Gastroesophageal sphincter (tissue), 3 donors: Measurements from ENCODE around the gene EFEMP2.

Experiments used
- CTCF ChIP-seq, 4 experiments: fragments of 200-600 bp in 2 of 4; fragments of 450-650 bp in 2 of 4; sonication (generic) in 1 of 4; IDR thresholded peaks; one replicate each; pipeline ENCODE4 v1.5.1; 2017 to 2019; ENCODE audit warnings: antibody characterized with exemption in 4 of 4, mild to moderate bottlenecking in 2 of 4, moderate library complexity in 2 of 4
- POLR2AphosphoS5 ChIP-seq: sonication (generic); formaldehyde crosslinking; IDR thresholded peaks from one replicate; pipeline ENCODE4 v1.6.1; 2017; ENCODE audit warnings: antibody characterized with exemption

DNA sequence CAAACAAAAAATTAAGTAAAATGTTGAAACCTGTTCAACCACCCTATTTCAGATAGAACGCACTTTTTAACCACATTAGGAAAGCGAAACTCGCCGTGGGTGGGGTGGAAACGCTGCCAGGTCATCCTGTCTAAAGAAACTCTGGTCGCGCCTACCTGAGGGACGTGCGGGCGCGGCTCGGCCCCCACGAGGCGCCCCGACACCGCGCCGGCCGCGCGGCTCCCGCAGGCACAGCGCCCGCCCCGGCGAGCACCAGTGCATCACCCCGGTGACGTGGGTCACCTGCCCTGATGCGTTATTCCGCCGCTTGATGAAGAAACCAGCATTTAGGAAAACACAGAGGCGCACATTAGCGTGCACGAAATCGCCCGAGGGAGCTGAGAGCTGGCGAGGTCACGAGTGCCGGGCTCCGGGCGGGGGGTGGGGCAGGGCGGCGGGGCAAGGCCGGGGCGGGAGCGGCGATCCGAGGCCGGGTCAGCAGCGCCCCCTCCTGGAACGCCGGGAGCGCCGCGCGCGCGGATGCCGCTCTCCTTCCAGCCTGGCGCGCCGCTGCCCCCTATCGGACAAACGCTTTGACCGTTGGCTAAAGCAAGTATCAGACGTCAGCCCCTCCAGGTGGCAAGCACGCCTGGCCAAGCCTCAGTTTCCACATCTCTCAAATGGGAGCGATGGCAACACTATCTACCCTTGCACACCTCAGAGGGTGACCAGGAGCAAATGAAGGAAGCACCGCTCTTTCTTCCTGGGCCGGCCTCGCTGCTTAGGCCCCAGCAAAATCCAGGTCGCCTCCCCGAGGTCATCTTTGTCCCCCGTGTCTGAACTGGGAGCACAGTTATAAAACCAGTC lies 54.5 kb downstream of the EFEMP2 start:
- TF ChIP-seq CTCF (IDR thresholded peaks at IDR 0.05) (peak; percentile 98 to 100 (median 99)), POLR2AphosphoS5 (peak; percentile 41)
